ENCODE results near the gene MTIF2.
"Not testable (repeated sequence)": the region's sequence is repeated elsewhere in the genome, so short reads cannot be mapped to it uniquely, and the experiment has no call there.

Gene MTIF2

DNA sequence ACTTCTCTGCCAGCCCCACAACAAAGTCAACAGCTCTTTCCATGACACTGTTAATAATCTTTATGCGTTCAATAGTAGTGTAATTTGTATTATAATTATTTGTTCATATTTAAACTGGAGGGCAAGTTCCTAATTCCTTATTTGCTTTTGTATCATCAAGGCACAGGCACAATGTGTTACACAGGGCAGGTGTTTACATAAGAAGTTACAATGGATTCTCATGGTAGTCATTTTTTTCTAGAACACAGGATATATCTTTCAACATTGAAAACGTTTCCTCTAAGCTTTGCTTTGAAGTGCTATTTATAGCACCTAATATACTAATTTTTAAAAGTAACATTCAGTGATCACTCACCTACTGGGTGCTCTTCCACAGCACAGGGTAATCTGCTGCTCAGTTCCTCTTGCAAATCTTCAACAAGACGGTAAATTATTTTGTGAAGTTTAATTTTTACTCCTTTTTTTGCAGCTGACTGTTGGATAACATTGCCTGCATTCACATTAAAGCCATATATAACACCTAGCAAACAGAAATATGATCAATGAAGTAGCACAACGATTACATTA lies 29.3 kb downstream of the MTIF2 start:
- no peak for DNase-seq

DNA sequence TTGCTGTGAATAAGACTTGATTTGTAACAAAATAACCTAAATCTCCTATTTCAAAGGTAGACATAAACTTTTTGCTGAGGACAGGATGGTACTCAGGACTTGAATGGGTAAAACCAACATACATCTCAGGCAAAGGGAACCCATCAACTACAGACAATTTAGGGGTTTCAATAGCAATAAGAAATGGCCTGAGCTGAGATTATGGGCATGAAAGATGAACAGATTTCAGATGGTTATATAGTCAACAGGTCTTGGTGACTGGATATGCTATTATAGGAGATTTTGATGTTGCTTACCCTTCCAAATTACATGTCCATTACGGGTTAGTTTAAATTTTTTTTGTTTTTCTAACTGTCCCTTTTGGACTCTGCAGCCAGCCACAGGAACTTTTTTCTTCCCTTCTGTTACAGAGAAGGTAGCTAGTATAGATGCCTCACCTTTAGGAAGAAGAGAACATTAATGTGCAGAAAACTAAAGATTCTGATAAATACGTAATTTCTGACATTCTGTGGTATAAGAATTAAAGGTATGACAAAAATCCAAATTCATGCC lies 32.0 kb downstream of the MTIF2 start:
- no peak for DNase-seq

DNA sequence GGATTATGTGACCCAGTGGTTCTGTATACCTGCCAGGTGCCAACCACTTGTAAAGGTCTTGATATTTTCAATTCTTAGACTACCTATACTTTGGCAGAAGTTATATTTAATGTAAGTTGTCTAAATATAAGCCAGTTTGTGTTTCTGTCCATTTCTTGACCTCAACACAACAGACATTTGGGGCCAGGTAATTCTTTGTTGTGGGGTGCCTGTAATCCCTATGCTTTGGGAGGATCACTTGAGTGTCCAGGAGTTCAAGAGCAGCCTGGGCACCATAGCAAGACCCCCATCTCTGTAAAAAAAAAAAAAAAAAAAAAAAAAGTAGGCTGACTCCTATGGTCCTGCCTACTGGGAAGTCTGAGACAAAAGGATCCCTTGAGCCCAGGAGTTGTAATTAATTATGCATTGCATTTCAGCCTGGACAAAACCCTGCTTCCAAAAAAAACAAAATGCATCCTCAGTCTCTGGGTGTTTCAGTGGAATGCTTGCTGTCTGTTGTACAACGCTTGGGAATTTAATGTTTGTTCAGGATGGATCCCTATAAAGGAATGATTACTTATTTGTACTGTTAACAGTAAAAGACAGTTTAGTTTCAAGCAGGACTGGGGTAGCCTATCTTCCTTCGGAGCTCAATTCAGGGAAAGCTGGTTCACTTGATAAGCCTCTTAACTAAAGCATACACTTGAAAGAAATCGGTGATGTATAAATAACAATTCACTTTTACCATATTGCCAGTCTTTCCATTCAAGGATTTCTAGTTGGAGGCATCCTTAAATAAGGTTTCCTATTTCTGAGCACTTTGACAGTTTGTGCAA lies 33.1 kb downstream of the MTIF2 start:
- no peak for DNase-seq

DNA sequence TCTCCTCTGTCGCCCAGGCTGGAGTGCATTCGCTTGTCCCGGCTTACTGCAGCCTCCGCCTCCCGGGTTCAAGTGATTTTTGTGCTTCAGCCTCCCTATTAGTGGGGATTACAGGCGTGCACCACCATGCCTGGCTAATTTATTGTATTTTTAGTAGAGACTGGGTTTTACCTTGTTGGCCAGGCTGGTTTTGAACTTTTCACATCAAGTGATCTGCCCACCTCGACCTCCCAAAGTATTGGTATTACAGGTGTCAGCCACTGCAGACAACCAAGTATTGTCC lies 35.4 kb downstream of the MTIF2 start:
- DNase-seq, result no peak

GRCh38 chr2:55232863-55233657 lies 36.0 kb downstream of the MTIF2 start:
- peak; percentile 21 to 40 for DNase-seq

DNA sequence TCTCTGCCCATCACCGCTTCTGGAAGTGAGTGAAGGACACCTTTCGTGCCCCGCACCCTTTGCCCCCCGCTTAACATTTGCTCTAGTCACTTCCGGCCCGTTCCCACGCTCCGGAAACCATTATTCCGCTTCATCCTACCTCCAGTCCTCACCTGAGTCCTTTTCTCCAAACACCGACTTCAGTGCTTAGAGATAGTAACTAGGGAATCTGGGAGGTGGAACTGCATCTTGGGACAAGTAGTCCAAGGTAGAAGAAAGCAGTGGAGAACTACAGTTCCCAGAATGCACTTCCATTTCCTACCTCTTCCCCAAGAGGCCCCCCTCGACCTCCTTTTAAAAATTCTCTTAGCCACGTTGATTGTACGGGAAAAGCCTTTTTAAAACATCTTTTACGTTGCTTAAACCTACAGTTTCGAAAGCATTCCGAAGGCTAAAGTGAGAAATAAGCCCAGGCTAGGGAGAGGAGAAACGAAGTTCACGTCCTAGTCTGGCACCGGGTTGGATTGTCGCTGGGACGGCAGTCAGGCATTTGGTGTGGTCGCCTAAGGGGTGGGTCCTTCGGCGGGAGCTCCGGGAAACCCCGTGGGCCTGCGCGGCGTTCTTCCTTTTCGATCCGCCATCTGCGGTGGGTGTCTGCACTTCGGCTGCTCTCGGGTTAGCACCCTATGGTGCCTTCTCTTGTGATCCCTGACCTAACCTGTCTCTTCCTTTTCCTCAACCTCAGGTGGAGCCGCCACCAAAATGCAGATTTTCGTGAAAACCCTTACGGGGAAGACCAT lies 36.8 kb downstream of the MTIF2 start, which contains the start of the genes CLHC1 and RPS27A:
TSS of gene CLHC1 (minus strand) at position 210 of the 779 bp plus-strand sequence. CDS start 9,882 bp downstream, outside the sequence.
TSS of gene RPS27A (plus strand) at position 605 of the 779 bp plus-strand sequence. CDS start at position 742, 137 bp downstream.
- DNase-seq, result peak; percentile 94 to 97

DNA sequence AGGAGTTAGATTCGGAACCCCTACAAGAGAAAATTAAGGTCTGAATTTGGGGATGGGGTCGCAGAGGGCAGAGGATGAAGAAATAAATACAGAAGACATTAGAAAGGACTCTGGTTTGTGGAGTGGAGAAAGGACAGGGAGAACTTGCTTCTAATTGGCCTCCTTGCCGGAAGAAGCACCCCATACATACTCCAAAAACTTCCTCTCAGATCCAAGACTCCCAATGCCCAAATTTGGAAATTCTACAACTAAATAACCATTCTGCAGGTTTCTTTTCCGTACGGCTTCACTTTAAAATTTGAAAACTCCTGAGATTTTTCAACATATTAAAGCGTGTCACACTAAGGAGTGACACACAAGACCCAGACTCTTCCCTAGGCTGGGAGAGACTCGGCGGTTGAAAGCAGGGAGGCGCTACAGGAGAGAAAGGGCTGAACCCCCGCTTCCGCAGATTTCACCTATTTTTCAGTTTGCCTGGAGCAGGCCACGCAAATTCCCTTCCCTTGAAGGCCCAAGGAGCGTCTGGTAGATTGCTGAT lies 37.4 kb downstream of the MTIF2 start:
- no peak for DNase-seq

DNA sequence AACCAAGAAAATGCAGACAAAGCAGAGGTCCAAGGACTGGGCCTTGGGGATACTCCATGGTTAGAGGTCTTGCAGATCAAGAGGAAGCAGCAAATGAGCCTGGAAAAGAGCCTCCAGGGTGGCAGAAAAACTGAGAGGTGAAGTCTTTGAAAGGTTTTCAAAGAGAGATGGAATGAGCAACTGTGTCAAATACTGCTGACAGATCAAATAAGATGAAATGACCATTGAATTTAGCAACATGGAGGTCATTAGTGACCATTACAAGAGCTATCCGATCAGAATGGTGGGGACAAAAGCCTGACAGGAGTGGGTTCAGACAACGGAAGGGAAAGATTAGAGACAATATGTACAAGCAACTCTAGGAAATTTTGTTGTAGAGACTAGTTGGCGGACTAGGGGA lies 38.5 kb downstream of the MTIF2 start:
- no peak for DNase-seq

DNA sequence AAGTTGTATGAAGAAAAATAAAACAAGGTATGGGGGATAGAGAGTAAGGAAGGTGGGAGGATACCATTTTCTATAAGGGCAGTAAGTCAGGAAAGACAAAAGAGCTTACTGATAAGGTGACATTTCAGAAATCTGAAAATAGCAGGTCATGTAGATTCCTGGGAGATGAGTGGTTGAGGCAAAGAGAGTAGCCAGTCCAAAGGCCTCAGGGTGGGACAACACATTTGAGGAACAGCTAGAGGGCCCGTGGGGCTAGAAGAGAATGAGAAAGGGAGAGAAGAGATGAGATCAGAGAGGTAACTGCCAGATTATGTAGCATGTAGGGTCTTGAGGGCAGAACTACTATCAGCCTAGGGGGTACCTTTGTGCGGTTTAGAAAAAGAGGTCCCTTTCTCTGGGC lies 39.8 kb downstream of the MTIF2 start:
- no peak for DNase-seq

GRCh38 chr2:55228226-55228563 lies 40.8 kb downstream of the MTIF2 start:
- no peak for DNase-seq

DNA sequence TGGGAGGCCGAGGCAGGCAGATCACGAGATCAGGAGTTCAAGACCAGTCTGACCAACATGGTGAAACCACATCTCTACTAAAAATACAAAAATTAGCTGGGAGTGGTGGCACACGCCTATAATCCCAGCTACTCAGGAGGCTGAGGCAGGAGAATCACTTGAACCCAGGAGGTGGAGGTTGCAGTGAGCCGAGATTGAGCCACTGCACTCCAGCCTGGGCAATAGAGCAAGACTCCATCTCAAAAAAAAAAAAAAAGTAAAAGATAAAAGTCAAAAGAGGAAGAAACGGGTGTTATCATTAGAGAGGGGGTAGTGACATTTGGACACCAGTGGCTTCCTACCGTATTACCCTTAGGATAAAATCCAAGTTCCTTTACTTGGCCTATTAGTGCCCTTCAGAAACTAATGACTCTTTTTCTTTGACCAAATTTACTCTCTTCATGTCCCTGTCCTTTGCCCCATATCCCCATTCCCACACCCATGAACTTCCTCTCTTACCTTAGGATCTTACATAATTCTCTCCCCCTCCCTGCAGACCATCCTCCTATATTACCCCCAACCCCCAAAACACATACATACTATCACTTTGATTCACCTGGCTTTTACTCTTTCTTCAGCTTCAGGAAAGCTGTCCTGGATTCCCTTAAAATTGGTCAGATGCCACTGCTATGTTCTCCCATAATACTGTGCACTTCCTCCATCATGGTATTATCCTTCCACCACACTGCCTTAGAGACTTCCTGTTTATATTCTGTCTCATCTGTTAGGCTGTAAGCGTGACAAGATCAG lies 41.4 kb downstream of the MTIF2 start:
- DNase-seq, result not testable (repeated sequence)

DNA sequence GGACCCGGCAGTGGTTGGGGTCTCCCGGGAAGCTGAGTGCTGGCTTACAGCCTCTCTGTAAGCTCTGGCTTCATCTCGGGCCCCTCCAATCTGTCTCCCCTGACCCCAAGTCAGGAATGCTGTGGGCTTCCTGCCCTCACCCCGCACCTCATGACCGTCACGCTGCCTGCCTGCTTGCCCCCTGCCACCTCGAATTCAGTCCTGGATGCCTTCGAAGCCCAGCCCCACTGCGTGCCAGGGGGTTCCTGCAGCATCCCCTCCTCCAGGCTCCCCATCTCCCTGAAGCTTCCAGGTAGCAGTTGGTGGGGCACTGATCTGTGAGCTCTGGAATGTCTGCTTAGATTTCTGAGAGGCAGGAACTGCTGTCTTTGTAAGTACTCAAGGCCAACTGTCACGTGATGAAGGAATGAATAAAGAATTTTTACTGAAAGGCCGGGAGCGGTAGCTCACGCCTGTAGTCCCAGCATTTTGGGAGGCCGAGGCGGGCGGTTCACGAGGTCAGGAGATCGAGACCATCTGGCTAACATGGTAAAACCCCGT lies 43.5 kb downstream of the MTIF2 start:
- DNase-seq, result no peak

GRCh38 chr2:55224761-55225261 lies 44.2 kb downstream of the MTIF2 start:
- no peak for DNase-seq

GRCh38 chr2:55223958-55224760 lies 44.9 kb downstream of the MTIF2 start:
- DNase-seq, result no peak

- DNase-seq, result no peak
Observed at GRCh38 chr2:55213822-55214221, 55.2 kb downstream of the MTIF2 start.

DNA sequence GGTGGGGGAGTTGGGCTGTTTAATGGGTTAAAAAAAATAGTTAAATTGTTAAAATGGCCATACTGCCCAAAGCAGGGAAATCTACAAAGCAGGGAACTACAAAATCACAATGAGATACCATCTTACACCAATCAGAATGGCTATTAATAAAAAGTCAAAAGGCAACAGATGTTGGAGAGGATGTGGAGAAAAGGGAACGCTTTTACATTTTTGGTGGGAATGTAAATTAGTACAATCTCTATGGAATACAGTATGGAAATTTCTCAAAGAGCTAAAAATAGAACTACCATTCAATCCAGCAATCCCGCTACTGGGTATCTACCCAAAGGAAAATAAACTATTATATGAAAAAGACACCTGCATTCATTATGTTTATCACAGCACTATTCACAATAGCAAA lies 64.1 kb downstream of the MTIF2 start:
- DNase-seq, result no peak

DNA sequence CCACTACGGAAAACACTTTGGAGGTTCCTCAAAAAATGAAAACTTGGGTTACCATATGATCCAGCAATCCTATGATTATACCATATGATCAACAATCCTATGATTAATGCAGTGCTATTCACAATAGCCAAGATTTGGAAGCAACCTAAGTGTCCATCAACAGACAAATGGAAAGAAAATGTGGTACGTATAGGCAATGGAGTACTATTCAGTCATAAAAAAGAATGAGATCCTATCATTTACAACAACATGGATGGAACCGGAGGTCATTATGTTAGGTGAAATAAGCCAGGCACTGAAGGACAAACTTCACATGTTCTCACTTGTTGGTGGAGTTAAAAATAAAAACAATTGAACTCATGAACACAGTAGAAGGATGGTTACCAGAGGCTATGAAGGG lies 64.5 kb downstream of the MTIF2 start:
- no peak for DNase-seq

- DNase-seq, result no peak
Observed at GRCh38 chr2:55200416-55200815, 68.6 kb downstream of the MTIF2 start.

DNA sequence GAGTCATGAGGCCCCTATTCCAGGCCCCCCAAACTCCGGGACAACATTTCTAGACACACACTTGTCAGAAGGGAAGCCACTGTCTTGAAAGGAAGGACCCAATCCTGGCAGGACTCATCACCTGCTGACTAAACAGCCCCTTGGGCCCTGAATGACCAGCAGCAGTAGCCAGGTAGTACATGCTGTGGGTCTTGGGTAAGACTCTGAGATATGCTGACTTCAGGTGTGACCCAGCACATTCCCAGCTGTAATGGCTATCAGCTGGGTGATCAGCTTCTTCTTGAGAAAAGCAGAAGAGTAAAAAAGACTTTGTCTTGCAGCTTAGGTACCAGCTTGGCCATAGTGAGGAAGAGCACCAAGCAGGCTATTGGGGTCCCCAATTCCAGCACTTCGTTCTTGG lies 72.5 kb downstream of the MTIF2 start:
- DNase-seq, result no peak

DNA sequence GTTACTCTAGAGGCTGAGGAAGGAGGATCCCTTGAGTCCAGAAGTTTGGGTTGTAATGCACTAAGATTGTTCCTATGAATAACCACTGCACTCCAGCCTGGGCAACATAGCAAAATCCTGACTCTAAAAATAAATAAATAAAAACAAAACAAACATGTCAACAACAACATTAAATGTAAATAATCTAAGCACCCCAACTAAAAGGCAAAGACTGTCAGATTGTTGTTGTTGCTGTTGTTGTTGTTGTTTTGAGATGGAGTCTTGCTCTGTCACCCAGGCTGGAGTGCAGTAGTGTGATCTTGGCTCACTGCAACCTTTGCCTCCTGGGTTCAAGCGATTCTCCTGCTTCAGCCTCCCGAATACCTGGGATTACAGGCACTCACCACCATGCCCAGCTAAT lies 77.1 kb downstream of the MTIF2 start:
- DNase-seq, result not testable (repeated sequence)
